ENCODE results near the gene CNST.

CNST gene

DNA sequence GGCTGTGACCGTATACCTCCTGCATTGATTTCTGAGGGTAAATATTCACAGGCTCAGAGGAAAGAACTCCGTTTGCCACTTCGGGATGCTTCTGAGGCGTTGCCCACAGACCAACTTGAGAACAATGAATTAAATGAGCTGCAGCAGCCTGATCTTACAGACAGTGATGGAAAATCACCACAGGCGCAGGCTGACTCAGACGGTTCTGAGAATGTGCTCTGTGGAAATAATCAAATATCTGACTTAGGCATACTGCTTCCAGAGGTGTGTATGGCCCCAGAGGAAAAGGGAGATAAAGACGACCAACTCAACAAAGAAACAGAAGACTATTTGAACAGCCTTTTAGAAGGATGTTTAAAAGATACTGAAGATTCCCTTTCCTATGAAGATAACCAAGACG lies 81.3 kb downstream of the CNST start:
- no peaks in the 10 kb centered on the region for H3K9me3 ChIP-seq (ENCODE audit: insufficient read depth, low read depth, low read length)
- H3K4me1 ChIP-seq (ENCODE audit: insufficient read depth, low read length) = peaks cover 11% of the 10 kb centered on the region
- H3K4me3 ChIP-seq (ENCODE audit: low read length) = no peak overlapping the region
- H3K9ac ChIP-seq (ENCODE audit: low read depth, low read length) = 0 out of 2 replicates have a peak overlapping the region, but pooled peaks have one; percentile 5
- WGBS = 89% methylated on average over 8 of the region's 8 CpGs
- no peaks in the 10 kb centered on the region for H3K27me3 ChIP-seq (ENCODE audit: insufficient read depth, low read length)
- no peak overlapping the region for H3K27ac ChIP-seq (ENCODE audit: low read depth, low read length)
- peaks cover 22% of the 10 kb centered on the region for H3K36me3 ChIP-seq (ENCODE audit: insufficient read depth, low read length)

DNA sequence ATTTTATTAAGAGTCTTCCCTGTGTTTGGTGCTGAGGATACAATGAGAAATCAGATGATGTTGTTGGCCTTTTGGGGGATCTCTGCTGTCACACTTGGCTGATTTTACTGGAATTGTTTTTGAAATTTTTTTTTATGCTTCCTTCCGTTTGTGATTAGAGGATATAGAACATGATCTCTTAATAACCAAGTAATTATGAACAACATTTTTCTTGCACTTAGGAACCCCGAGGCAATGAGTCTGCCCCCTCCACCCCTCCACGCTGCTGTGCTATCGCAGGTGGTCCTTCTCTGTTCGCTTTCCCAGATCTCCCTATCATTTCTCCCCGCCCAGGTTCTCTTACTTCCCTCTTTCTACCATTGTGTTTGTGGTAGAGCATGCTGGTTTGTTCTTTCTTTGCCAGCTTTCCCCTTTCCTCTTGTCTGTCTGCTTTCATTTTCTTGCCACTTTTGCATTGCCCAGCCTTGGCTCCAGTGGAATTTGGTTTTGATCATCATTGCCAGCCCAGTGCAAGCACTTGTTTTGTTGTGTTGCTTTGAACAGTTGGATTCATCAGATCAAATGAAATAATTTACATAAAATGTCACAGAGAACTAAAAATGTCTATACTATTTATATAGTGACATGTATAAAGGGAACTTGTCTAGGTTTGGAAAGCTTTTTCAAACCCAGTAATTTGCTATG lies 84.9 kb downstream of the CNST start:
- 92% methylated on average over 5 of the region's 6 CpGs for WGBS
- Histone ChIP-seq H3K27ac (ENCODE audit: low read depth, low read length) (no peak overlapping the region), H3K27me3 (ENCODE audit: insufficient read depth, low read length) (no peaks in the 10 kb centered on the region), H3K9me3 (ENCODE audit: insufficient read depth, low read depth, low read length) (no peaks in the 10 kb centered on the region), H3K4me3 (ENCODE audit: low read length) (no peak overlapping the region), H3K4me1 (ENCODE audit: insufficient read depth, low read length) (peaks cover 11% of the 10 kb centered on the region), H3K9ac (ENCODE audit: low read depth, low read length) (no peak overlapping the region), H3K36me3 (ENCODE audit: insufficient read depth, low read length) (peaks cover 20% of the 10 kb centered on the region)

- H3K36me3 ChIP-seq (ENCODE audit: insufficient read depth, low read length) = peaks cover 22% of the 10 kb centered on the region
- H3K9ac ChIP-seq (ENCODE audit: low read depth, low read length) = no peak overlapping the region
- no peaks in the 10 kb centered on the region for H3K4me1 ChIP-seq (ENCODE audit: insufficient read depth, low read length)
- WGBS = 94% methylated on average over 6 of the region's 6 CpGs
- no peak overlapping the region for H3K4me3 ChIP-seq (ENCODE audit: low read length)
- no peak overlapping the region for H3K27ac ChIP-seq (ENCODE audit: low read depth, low read length)
- H3K9me3 ChIP-seq (ENCODE audit: insufficient read depth, low read depth, low read length) = no peaks in the 10 kb centered on the region
- H3K27me3 ChIP-seq (ENCODE audit: insufficient read depth, low read length) = no peaks in the 10 kb centered on the region
These were observed 92.3 kb downstream of the CNST start for GRCh38 chr1:246658567-246658966.

GRCh38 chr1:246659594-246660140 lies 93.4 kb downstream of the CNST start:
- H3K4me3 ChIP-seq (ENCODE audit: low read length) = no peak overlapping the region
- H3K9ac ChIP-seq (ENCODE audit: low read depth, low read length) = no peak overlapping the region
- no peaks in the 10 kb centered on the region for H3K9me3 ChIP-seq (ENCODE audit: insufficient read depth, low read depth, low read length)
- WGBS = 96% methylated on average over 6 of the region's 6 CpGs
- no peaks in the 10 kb centered on the region for H3K27me3 ChIP-seq (ENCODE audit: insufficient read depth, low read length)
- H3K4me1 ChIP-seq (ENCODE audit: insufficient read depth, low read length) = no peaks in the 10 kb centered on the region
- peaks cover 15% of the 10 kb centered on the region for H3K36me3 ChIP-seq (ENCODE audit: insufficient read depth, low read length)
- no peak overlapping the region for H3K27ac ChIP-seq (ENCODE audit: low read depth, low read length)

- Histone ChIP-seq H3K4me3 (ENCODE audit: low read length) (no peak overlapping the region), H3K27me3 (ENCODE audit: insufficient read depth, low read length) (no peaks in the 10 kb centered on the region), H3K27ac (ENCODE audit: low read depth, low read length) (no peak overlapping the region), H3K9ac (ENCODE audit: low read depth, low read length) (no peak overlapping the region), H3K9me3 (ENCODE audit: insufficient read depth, low read depth, low read length) (no peaks in the 10 kb centered on the region), H3K36me3 (ENCODE audit: insufficient read depth, low read length) (peaks cover 16% of the 10 kb centered on the region), H3K4me1 (ENCODE audit: insufficient read depth, low read length) (no peaks in the 10 kb centered on the region)
- 96% methylated on average over 2 of the region's 2 CpGs for WGBS
These were observed 95.2 kb downstream of the CNST start for GRCh38 chr1:246661451-246661850.

GRCh38 chr1:246667773-246668172 lies 101.5 kb downstream of the CNST start:
- WGBS = 85% methylated on average over 5 of the region's 5 CpGs

DNA sequence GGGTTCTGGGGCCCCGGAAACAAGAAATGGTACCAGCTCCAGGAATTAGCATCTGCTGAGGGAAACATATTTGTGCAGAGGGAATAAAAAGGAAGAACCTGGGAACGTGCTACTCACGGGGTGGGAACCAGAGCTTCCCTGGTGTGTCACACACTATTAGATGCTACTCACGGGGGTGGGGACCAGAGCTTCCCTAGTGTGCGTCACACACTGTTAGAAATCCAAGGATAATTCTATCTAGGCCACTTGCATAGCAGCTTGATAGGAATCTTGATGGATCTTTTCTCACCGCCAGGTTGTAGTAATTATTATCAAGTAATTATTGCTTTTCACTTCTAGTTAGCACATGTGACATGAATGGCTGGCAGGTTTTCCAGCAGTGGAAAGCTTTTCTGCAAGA lies 103.4 kb downstream of the CNST start:
- no peak overlapping the region for H3K4me3 ChIP-seq (ENCODE audit: low read length)
- WGBS = 96% methylated on average over 6 of the region's 6 CpGs
- H3K9me3 ChIP-seq (ENCODE audit: insufficient read depth, low read depth, low read length) = no peaks in the 10 kb centered on the region
- no peak overlapping the region for H3K9ac ChIP-seq (ENCODE audit: low read depth, low read length)
- no peaks in the 10 kb centered on the region for H3K4me1 ChIP-seq (ENCODE audit: insufficient read depth, low read length)
- peaks cover 3% of the 10 kb centered on the region; the same call in 1 of the 2 replicates for H3K36me3 ChIP-seq (ENCODE audit: insufficient read depth, low read length)
- H3K27me3 ChIP-seq (ENCODE audit: insufficient read depth, low read length) = no peaks in the 10 kb centered on the region
- no peak overlapping the region for H3K27ac ChIP-seq (ENCODE audit: low read depth, low read length)

More at GRCh38 chr1:246667773-246668172, 101.5 kb downstream of the CNST start:
- H3K36me3 ChIP-seq (ENCODE audit: insufficient read depth, low read length) = peaks cover 3% of the 10 kb centered on the region; the same call in 1 of the 2 replicates
- no peaks in the 10 kb centered on the region for H3K9me3 ChIP-seq (ENCODE audit: insufficient read depth, low read depth, low read length)
- H3K4me1 ChIP-seq (ENCODE audit: insufficient read depth, low read length) = no peaks in the 10 kb centered on the region
- H3K27ac ChIP-seq (ENCODE audit: low read depth, low read length) = no peak overlapping the region
- no peak overlapping the region for H3K4me3 ChIP-seq (ENCODE audit: low read length)
- no peaks in the 10 kb centered on the region for H3K27me3 ChIP-seq (ENCODE audit: insufficient read depth, low read length)
- no peak overlapping the region for H3K9ac ChIP-seq (ENCODE audit: low read depth, low read length)

GRCh38 chr1:246674049-246674448 lies 107.8 kb downstream of the CNST start:
- no peak overlapping the region for H3K9ac ChIP-seq (ENCODE audit: low read depth, low read length)
- no peak overlapping the region for H3K4me3 ChIP-seq (ENCODE audit: low read length)
- no peaks in the 10 kb centered on the region for H3K9me3 ChIP-seq (ENCODE audit: insufficient read depth, low read depth, low read length)
- no peaks in the 10 kb centered on the region for H3K27me3 ChIP-seq (ENCODE audit: insufficient read depth, low read length)
- WGBS = 89% methylated on average over 6 of the region's 8 CpGs
- no peak overlapping the region for H3K27ac ChIP-seq (ENCODE audit: low read depth, low read length)
- no peaks in the 10 kb centered on the region for H3K4me1 ChIP-seq (ENCODE audit: insufficient read depth, low read length)
- H3K36me3 ChIP-seq (ENCODE audit: insufficient read depth, low read length) = no peaks in the 10 kb centered on the region

- H3K27ac ChIP-seq (ENCODE audit: low read depth, low read length) = no peak overlapping the region
- no peaks in the 10 kb centered on the region for H3K36me3 ChIP-seq (ENCODE audit: insufficient read depth, low read length)
- 91% methylated on average over 2 of the region's 2 CpGs for WGBS
These were observed 111.6 kb downstream of the CNST start for GRCh38 chr1:246677842-246678241.

DNA sequence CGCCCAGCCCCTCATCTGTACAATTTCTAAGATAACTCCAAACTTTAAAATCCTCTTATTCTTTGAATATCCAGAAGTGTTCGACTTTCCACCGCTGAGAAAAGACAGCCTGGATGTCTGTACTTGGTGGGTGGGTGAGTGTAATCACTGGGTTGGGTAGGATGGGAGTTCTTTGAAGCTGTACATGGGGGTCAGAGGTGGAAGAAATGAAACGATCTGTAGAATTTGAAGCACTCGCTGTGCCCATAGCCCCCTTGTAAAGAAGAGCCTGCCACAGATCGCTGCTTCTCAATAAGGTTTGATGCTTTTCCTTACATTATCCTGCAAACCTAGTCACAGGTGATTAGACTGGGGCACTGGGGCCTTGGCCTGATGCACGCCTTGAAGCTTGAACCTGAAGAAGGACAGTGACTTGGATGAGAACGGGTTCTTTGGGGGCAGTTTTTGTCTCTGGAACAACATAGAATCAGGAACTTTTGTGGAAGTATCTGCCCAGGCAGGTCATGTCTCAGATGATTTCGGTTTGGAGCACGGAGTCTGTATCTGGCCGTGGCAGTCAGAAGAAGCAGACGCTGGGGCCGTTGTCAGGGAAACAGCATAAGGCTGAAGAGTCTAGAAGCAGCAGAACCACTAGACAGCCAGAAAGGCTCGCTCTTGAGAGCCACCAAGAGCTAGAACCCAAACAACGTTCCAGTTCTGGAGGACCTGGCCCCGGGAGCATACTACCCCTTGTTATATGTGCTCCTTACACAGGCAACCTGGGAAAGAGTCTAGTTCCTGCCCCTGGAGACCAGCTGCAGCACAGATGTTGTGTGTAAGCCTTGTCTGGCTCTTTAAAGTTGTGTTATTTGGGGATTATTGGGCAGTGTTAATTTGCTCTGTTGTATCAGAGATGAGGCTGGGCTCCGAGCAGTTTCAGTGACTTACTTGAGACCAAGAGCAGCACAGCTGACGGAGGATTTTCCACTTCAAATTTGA lies 112.8 kb downstream of the CNST start:
- Histone ChIP-seq H3K27me3 (ENCODE audit: insufficient read depth, low read length) (no peaks in the 10 kb centered on the region), H3K27ac (ENCODE audit: low read depth, low read length) (no peak overlapping the region), H3K9me3 (ENCODE audit: insufficient read depth, low read depth, low read length) (no peaks in the 10 kb centered on the region), H3K4me1 (ENCODE audit: insufficient read depth, low read length) (no peaks in the 10 kb centered on the region), H3K36me3 (ENCODE audit: insufficient read depth, low read length) (no peaks in the 10 kb centered on the region), H3K9ac (ENCODE audit: low read depth, low read length) (no peak overlapping the region), H3K4me3 (ENCODE audit: low read length) (no peak overlapping the region)
- WGBS = 91% methylated on average over 18 of the region's 18 CpGs

More at GRCh38 chr1:246677842-246678241, 111.6 kb downstream of the CNST start:
- Histone ChIP-seq H3K4me1 (ENCODE audit: insufficient read depth, low read length) (no peaks in the 10 kb centered on the region), H3K9ac (ENCODE audit: low read depth, low read length) (no peak overlapping the region), H3K9me3 (ENCODE audit: insufficient read depth, low read depth, low read length) (no peaks in the 10 kb centered on the region), H3K4me3 (ENCODE audit: low read length) (no peak overlapping the region), H3K27me3 (ENCODE audit: insufficient read depth, low read length) (no peaks in the 10 kb centered on the region)

GRCh38 chr1:246679794-246680177 lies 113.5 kb downstream of the CNST start:
- no peak overlapping the region for H3K27ac ChIP-seq (ENCODE audit: low read depth, low read length)

More at GRCh38 chr1:246679794-246680177, 113.5 kb downstream of the CNST start:
- Histone ChIP-seq H3K4me1 (ENCODE audit: insufficient read depth, low read length) (no peaks in the 10 kb centered on the region), H3K9ac (ENCODE audit: low read depth, low read length) (no peak overlapping the region), H3K9me3 (ENCODE audit: insufficient read depth, low read depth, low read length) (no peaks in the 10 kb centered on the region), H3K36me3 (ENCODE audit: insufficient read depth, low read length) (no peaks in the 10 kb centered on the region), H3K27me3 (ENCODE audit: insufficient read depth, low read length) (no peaks in the 10 kb centered on the region), H3K4me3 (ENCODE audit: low read length) (no peak overlapping the region)
- WGBS = 84% methylated on average over 1 of the region's 1 CpG

Data from HUES64 (cell line).